B cell (primary cell): ENCODE results near the gene TSPOAP1. TPM values are rescaled to one million over a fixed set of nuclear protein-coding genes. Genes with fewer than 3 reads are reported as not detected.

Source experiments
- ATAC-seq: fragments of 200-7000 bp; cut with Tn5 transposase; one replicate; pipeline ENCODE4 v1.10.0; 2021; ENCODE audit warnings: low read depth, mild to moderate bottlenecking, moderate number of reproducible peaks, moderate library complexity
- CTCF ChIA-PET: fragments of 350-600 bp; sonication (Branson Sonifier 250); formaldehyde crosslinking; loops from one replicate; lab custom pipeline; 2021; ENCODE audit warnings: antibody characterized with exemption, inconsistent platforms; lab: Charles Lee
- POLR2A ChIA-PET: fragments of 350-600 bp; sonication (Branson Sonifier 250); formaldehyde crosslinking; loops from one replicate; lab custom pipeline; 2021; ENCODE audit warnings: antibody characterized with exemption; lab: Charles Lee
- DNase-seq: peaks from one replicate; pipeline ENCODE4 v3.0.0; 2013
- H2AFZ ChIP-seq: 2 replicates; pipeline ENCODE4 v1.6.1; 2012; ENCODE audit warnings: mild to moderate bottlenecking, low read depth, low read length; ENCODE audit not compliant: insufficient read depth, poor library complexity, severe bottlenecking
- H3K27ac ChIP-seq, 2 donors: 1 replicate in 1 of 2; 2 replicates in 1 of 2; pipeline ENCODE4 v1.5.1; 2012 to 2013; ENCODE audit warnings: low read length in 2 of 2, mild to moderate bottlenecking in 2 of 2, moderate library complexity in 1 of 2
- H3K27me3 ChIP-seq, 4 experiments: fragments of 200-600 bp in 1 of 4; sonication (generic) in 1 of 4; replicated peaks in 1 of 4; 1 replicate in 2 of 4; 2 replicates in 2 of 4; pipeline versions ENCODE4 v1.6.1 to v1.7.0; 2013 to 2016; ENCODE audit warnings: low read length in 3 of 4, mild to moderate bottlenecking in 2 of 4, mixed read lengths in 1 of 4, moderate library complexity in 1 of 4; ENCODE audit not compliant: insufficient read depth in 4 of 4, control insufficient read depth in 3 of 4; ENCODE audit errors: control extremely low read depth in 1 of 4
- H3K36me3 ChIP-seq, 2 experiments: replicated peaks in 1 of 2; 1 replicate in 1 of 2; 2 replicates in 1 of 2; pipeline versions ENCODE4 v1.6.1 to v1.7.1; 2013; ENCODE audit warnings: low read length in 1 of 2; ENCODE audit not compliant: insufficient read depth in 2 of 2, control insufficient read depth in 1 of 2; ENCODE audit errors: control extremely low read depth in 1 of 2, extremely low read depth in 1 of 2
- H3K4me1 ChIP-seq, 2 donors: fragments of 200-600 bp in 1 of 2; sonication (generic) in 1 of 2; 1 replicate in 1 of 2; 2 replicates in 1 of 2; pipeline versions ENCODE4 v1.5.1 to v1.6.1; 2013 to 2017; ENCODE audit warnings: low read length in 2 of 2; ENCODE audit not compliant: control insufficient read depth in 2 of 2, insufficient read depth in 2 of 2
- H3K4me2 ChIP-seq: replicated peaks from 2 replicates; pipeline ENCODE3; 2012; ENCODE audit warnings: mild to moderate bottlenecking, low read depth, low read length; ENCODE audit not compliant: poor library complexity, severe bottlenecking
- H3K4me3 ChIP-seq, 5 experiments: fragments of 200-600 bp in 1 of 5; sonication (generic) in 1 of 5; 1 replicate in 3 of 5; 2 replicates in 2 of 5; pipeline versions ENCODE4 v1.5.1 to v1.7.0; 2011 to 2016; ENCODE audit warnings: low read length in 4 of 5, mild to moderate bottlenecking in 4 of 5, low read depth in 2 of 5, control low read depth in 1 of 5, moderate library complexity in 1 of 5; ENCODE audit not compliant: insufficient read depth in 1 of 5; ENCODE audit errors: control extremely low read depth in 1 of 5, extremely low read depth in 1 of 5
- H3K79me2 ChIP-seq: fragments of 200-600 bp; sonication (generic); one replicate; pipeline ENCODE4 v1.6.0; 2016; ENCODE audit warnings: low read length; ENCODE audit not compliant: control insufficient read depth, insufficient read depth
- H3K9ac ChIP-seq: fragments of 200-600 bp; sonication (generic); 2 replicates; pipeline ENCODE4 v1.6.1; 2017; ENCODE audit warnings: mild to moderate bottlenecking, low read length, moderate library complexity
- H3K9me3 ChIP-seq, 3 donors: one replicate each; pipeline versions ENCODE4 v1.6.1 to v1.7.1; 2013; ENCODE audit warnings: low read length in 2 of 3; ENCODE audit not compliant: control insufficient read depth in 2 of 3, insufficient read depth in 1 of 3; ENCODE audit errors: control extremely low read depth in 1 of 3
- H4K20me1 ChIP-seq: 2 replicates; pipeline ENCODE4 v1.6.0; 2012; ENCODE audit warnings: mild to moderate bottlenecking, low read length; ENCODE audit not compliant: insufficient read depth, control insufficient read depth, poor library complexity, severe bottlenecking
- H3K27ac Mint-ChIP-seq: one replicate; pipeline ENCODE4 v1.8.0; 2021; ENCODE audit warnings: mixed read lengths
- H3K27me3 Mint-ChIP-seq: one replicate; pipeline ENCODE4 v1.8.0; 2021; ENCODE audit warnings: mixed read lengths
- H3K4me1 Mint-ChIP-seq: one replicate; pipeline ENCODE4 v1.8.0; 2021; ENCODE audit warnings: mixed read lengths
- H3K4me3 Mint-ChIP-seq: one replicate; pipeline ENCODE4 v1.8.0; 2021; ENCODE audit warnings: mixed read lengths
- H3K9me3 Mint-ChIP-seq: one replicate; pipeline ENCODE4 v1.8.0; 2022; ENCODE audit warnings: mixed read lengths; ENCODE audit not compliant: insufficient read depth
- EZH2 ChIP-seq: IDR thresholded peaks from 2 replicates; pipeline ENCODE4 v1.6.1; 2012; ENCODE audit warnings: borderline replicate concordance, low read depth, mild to moderate bottlenecking, moderate library complexity, low read length; ENCODE audit not compliant: insufficient read depth, poor library complexity, severe bottlenecking
- WGBS: methylation state at CpG from one replicate; pipeline ENCODE4 v1.1.5; 2013; ENCODE audit warnings: missing lambda C conversion rate; ENCODE audit not compliant: insufficient coverage; 5-methylcytosine and 5-hydroxymethylcytosine counted together
- intact Hi-C: fragments of 100-400 bp; cut with micrococcal nuclease; formaldehyde crosslinking; loops from one replicate; pipeline ENCODE4 v1.10.0; 2022
- polyA plus RNA-seq: library from polyadenylated mRNA; depleted of rRNA; stranded (reverse); fragments of >200 nt; gene quantifications from 2 replicates; pipeline ENCODE4 v1.2.3, GENCODE V29; 2012
- total RNA-seq, 2 donors: library from RNA; stranded (reverse); fragments of 120-200 nt in 1 of 2; gene quantifications; 1 replicate in 1 of 2; 2 replicates in 1 of 2; pipeline versions ENCODE4 v1.2.3 to v1.2.4, GENCODE V29; 2013 to 2022
- TF ChIP-seq, protein P1 (sequence below): fragments of 200-600 bp; IDR thresholded peaks from one replicate; pipeline ENCODE4 v1.8.0; 2022; ENCODE audit warnings: antibody characterized with exemption, mild to moderate bottlenecking

The TSPOAP1 gene
- total and polyA plus RNA-seq, 2 donors (not counting 1 experiment from before 2014, with no cell fraction given) = 10.8 to 30.7 TPM

GRCh38 chr17:58317421-58318064, 11.1 kb downstream of the TSPOAP1 start:
- Mint-ChIP-seq H3K27ac (peak overlapping the region; percentile 96), H3K4me3 (peak overlapping the region; percentile 33), H3K9me3 (no peaks in the 10 kb centered on the region), H3K4me1 (peaks cover 14% of the 10 kb centered on the region), H3K27me3 (no peaks in the 10 kb centered on the region)
- DNase-seq (peak; percentile 87), ATAC-seq (peak; percentile 97)
- Histone ChIP-seq H3K4me1 (peaks cover 11 to 12% of the 10 kb centered on the region in 2 donors), H3K4me3 (no peak overlapping the region), H4K20me1 (no peaks in the 10 kb centered on the region), H3K9me3 (no peaks in the 10 kb centered on the region), H3K79me2 (peaks cover 19% of the 10 kb centered on the region), H3K27ac (peak overlapping the region; percentile 53 to 76), H3K36me3 (no peaks in the 10 kb centered on the region), H2AFZ (peak overlapping the region; percentile 48), H3K9ac (no peak overlapping the region), H3K4me2 (peak overlapping the region; percentile 33), H3K27me3 (no peaks in the 10 kb centered on the region)
- WGBS = 40% methylated on average over 1 of the region's 5 CpGs
- intact Hi-C loops = loop anchor here (1.0 kb wide), 8 partner anchors 12 to 197 kb away; partner anchors contain the start of genes MTMR4, RNF43 and SUPT4H1
- ChIA-PET POLR2A (interaction anchor here (0.5 to 5.5 kb wide), 15 partner anchors 9 to 342 kb away, joined by 3 to 46 read pairs (median 10); partner anchors contain the start of genes HSF5, RNF43, SUPT4H1 and TSPOAP1), CTCF (interaction anchor here (0.6 to 17.9 kb wide), 50 partner anchors 9 to 789 kb away, joined by 3 to 587 read pairs (median 6); partner anchors contain the start of genes HSF5, RNF43, SUPT4H1 and TRIM37)
- TF ChIP-seq, protein P1, sequence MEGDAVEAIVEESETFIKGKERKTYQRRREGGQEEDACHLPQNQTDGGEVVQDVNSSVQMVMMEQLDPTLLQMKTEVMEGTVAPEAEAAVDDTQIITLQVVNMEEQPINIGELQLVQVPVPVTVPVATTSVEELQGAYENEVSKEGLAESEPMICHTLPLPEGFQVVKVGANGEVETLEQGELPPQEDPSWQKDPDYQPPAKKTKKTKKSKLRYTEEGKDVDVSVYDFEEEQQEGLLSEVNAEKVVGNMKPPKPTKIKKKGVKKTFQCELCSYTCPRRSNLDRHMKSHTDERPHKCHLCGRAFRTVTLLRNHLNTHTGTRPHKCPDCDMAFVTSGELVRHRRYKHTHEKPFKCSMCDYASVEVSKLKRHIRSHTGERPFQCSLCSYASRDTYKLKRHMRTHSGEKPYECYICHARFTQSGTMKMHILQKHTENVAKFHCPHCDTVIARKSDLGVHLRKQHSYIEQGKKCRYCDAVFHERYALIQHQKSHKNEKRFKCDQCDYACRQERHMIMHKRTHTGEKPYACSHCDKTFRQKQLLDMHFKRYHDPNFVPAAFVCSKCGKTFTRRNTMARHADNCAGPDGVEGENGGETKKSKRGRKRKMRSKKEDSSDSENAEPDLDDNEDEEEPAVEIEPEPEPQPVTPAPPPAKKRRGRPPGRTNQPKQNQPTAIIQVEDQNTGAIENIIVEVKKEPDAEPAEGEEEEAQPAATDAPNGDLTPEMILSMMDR = peak; percentile 84
- no peak for TF ChIP-seq EZH2
